Measurements from ENCODE around the gene SCML2. TPM values are rescaled to one million over a fixed set of nuclear protein-coding genes. Genes with fewer than 3 reads are reported as not detected.

SCML2 gene
- total RNA-seq, 2 donors from 2014 or later: 3.0 TPM

DNA sequence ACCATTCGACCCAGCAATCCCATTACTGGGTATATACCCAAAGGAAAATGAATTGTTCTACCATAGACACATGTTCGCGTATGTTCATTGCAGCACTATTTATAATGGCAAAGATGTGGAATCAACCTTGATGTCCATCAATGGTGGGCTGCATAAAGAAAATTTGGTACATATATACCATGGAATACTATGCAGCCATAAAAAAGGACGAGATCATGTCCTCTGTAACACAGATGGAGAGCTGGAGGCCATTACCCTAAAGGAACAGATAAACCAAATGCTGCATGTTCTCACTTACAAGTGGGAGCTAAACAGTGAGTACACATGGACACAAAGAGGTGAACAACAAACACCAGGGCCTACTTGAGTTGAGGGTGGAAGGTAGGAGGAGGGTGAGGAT lies 45.1 kb downstream of the SCML2 start:
- no peaks in the 10 kb centered on the region for H3K27me3 Mint-ChIP-seq (ENCODE audit: low read depth)
- peaks cover 0 to 4% of the 10 kb centered on the region in 2 donors for H3K9me3 Mint-ChIP-seq
- no peak overlapping the region for H3K27ac Mint-ChIP-seq
- no peak overlapping the region for H3K4me3 Mint-ChIP-seq
- ATAC-seq (replicated peaks in 1 of 2): no peak
- peaks cover 0 to 5% of the 10 kb centered on the region in 2 donors for H3K36me3 Mint-ChIP-seq (ENCODE audit: insufficient read depth in 2 of 2)
- H3K4me1 Mint-ChIP-seq (ENCODE audit: low read depth): no peaks in the 10 kb centered on the region
- DNase-seq: no peak

GRCh38 chrX:18297251-18297650 lies 57.2 kb downstream of the SCML2 start:
- Mint-ChIP-seq H3K4me1 (ENCODE audit: low read depth) (no peaks in the 10 kb centered on the region), H3K4me3 (no peak overlapping the region), H3K9me3 (peaks cover 2 to 3% of the 10 kb centered on the region in 2 donors), H3K27me3 (ENCODE audit: low read depth) (no peaks in the 10 kb centered on the region), H3K27ac (no peak overlapping the region), H3K36me3 (ENCODE audit: insufficient read depth in 2 of 2) (peaks cover 3% of the 10 kb centered on the region in 2 donors)
- ATAC-seq (replicated peaks in 1 of 2): no peak
- DNase-seq: no peak

- H3K27me3 Mint-ChIP-seq (ENCODE audit: low read depth): no peaks in the 10 kb centered on the region
- ATAC-seq (replicated peaks in 1 of 2): no peak
Measured at GRCh38 chrX:18294893-18295292, 59.6 kb downstream of the SCML2 start.

DNA sequence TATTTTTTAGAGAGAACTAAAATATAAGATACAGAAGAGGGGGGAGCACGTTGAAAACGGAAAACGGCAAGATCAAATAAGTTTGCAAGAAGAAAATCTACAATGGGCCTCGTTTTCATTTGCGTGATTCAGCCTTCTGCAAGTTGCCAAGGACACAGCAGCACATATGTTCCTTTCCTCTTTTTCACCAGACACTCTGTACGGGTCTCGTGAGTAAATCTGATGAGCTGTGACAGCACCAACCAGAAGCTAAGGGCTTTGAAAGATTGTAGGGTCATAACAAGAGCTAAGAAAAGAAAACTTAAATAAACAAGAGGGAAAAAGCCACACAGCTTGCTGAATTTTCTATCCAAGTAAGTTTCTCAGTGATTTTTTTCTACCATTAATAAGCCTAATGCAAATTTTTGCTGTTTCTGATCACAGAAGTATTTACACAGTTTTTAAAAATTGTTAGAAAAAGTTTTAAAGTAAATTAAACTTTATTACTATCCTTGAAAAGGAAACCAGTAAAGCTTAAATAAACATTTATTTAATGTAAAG lies 63.4 kb downstream of the SCML2 start:
- no peak for ATAC-seq (replicated peaks in 1 of 2)
- H3K27me3 Mint-ChIP-seq (ENCODE audit: low read depth): peaks cover 7% of the 10 kb centered on the region
- no peaks in the 10 kb centered on the region for H3K36me3 Mint-ChIP-seq (ENCODE audit: insufficient read depth in 2 of 2)

More at GRCh38 chrX:18294893-18295292, 59.6 kb downstream of the SCML2 start:
- DNase-seq: no peak
- Mint-ChIP-seq H3K27ac (no peak overlapping the region), H3K36me3 (ENCODE audit: insufficient read depth in 2 of 2) (peaks cover 3% of the 10 kb centered on the region in 2 donors), H3K9me3 (peaks cover 2 to 3% of the 10 kb centered on the region in 2 donors), H3K4me1 (ENCODE audit: low read depth) (no peaks in the 10 kb centered on the region), H3K4me3 (no peak overlapping the region)

GRCh38 chrX:18290200-18290599 lies 64.3 kb downstream of the SCML2 start:
- Mint-ChIP-seq H3K36me3 (ENCODE audit: insufficient read depth in 2 of 2) (no peaks in the 10 kb centered on the region), H3K4me3 (no peak overlapping the region), H3K4me1 (ENCODE audit: low read depth) (no peaks in the 10 kb centered on the region), H3K9me3 (no peaks in the 10 kb centered on the region), H3K27ac (no peak overlapping the region), H3K27me3 (ENCODE audit: low read depth) (peaks cover 7% of the 10 kb centered on the region)
- ATAC-seq (replicated peaks in 1 of 2): no peak
- DNase-seq: no peak

More for the DNA sequence above, 63.4 kb downstream of the SCML2 start:
- Mint-ChIP-seq H3K27ac (no peak overlapping the region), H3K9me3 (peaks cover 0 to 3% of the 10 kb centered on the region in 2 donors), H3K4me3 (no peak overlapping the region), H3K4me1 (ENCODE audit: low read depth) (no peaks in the 10 kb centered on the region)
- DNase-seq: no peak

DNA sequence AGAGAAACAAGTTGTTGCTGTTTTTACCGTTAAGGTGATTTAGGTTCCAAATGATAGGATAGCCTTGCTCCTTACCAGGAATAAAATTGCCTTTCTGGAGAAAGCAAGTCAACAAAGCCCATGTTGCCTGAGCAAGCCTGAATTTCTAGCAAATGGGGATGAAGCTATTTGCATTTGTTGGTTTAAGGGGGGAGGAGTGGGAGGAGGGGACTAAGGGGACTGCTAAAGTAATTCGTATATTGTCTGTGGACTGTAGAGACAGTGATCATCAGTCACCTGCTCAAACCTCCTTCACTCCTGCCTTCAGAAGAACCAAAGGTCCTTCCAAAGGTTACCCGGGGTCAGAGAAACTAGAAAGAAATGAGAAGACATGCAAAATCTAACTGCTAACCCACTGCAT lies 65.8 kb downstream of the SCML2 start:
- Mint-ChIP-seq H3K9me3 (no peaks in the 10 kb centered on the region), H3K4me1 (ENCODE audit: low read depth) (no peaks in the 10 kb centered on the region), H3K36me3 (ENCODE audit: insufficient read depth in 2 of 2) (peaks cover 0 to 3% of the 10 kb centered on the region in 2 donors), H3K27ac (no peak overlapping the region), H3K27me3 (ENCODE audit: low read depth) (peaks cover 7% of the 10 kb centered on the region), H3K4me3 (no peak overlapping the region)
- DNase-seq (no peak), ATAC-seq (replicated peaks in 1 of 2) (no peak)

DNA sequence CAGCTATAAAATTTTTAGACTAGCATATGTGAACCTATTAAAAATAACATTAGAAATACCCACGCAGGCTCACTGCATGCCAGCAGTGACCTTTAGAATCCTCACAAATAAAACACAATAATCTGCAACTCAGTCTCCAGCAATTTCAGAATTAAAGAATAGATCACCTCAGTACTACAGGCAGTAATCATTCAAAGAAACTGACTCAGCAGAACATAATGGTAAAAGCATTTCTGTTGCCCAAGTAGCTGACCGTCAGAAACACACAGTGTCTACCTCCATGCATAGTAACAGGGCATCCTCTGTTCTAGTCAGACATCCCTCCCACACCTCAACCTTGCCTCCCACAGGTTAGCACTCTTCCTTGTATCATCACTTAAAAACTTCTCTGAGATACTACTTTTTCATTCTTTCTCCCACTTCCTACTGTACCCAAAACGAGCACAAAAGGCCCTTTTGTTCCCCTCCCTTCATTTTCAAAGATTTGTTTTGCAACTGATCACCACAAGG lies 68.1 kb downstream of the SCML2 start:
- Mint-ChIP-seq H3K36me3 (ENCODE audit: insufficient read depth in 2 of 2) (peaks cover 0 to 3% of the 10 kb centered on the region in 2 donors), H3K4me3 (no peak overlapping the region), H3K27me3 (ENCODE audit: low read depth) (peaks cover 7% of the 10 kb centered on the region), H3K9me3 (peaks cover 0 to 5% of the 10 kb centered on the region in 2 donors), H3K27ac (no peak overlapping the region), H3K4me1 (ENCODE audit: low read depth) (no peaks in the 10 kb centered on the region)
- ATAC-seq (replicated peaks in 1 of 2): no peak
- DNase-seq: no peak

GRCh38 chrX:18278449-18278848 lies 76.0 kb downstream of the SCML2 start:
- Mint-ChIP-seq H3K4me1 (ENCODE audit: low read depth) (no peaks in the 10 kb centered on the region), H3K27me3 (ENCODE audit: low read depth) (no peaks in the 10 kb centered on the region), H3K4me3 (no peak overlapping the region), H3K27ac (no peak overlapping the region), H3K36me3 (ENCODE audit: insufficient read depth in 2 of 2) (no peaks in the 10 kb centered on the region), H3K9me3 (peaks cover 0 to 5% of the 10 kb centered on the region in 2 donors)
- DNase-seq (no peak), ATAC-seq (replicated peaks in 1 of 2) (no peak)

DNA sequence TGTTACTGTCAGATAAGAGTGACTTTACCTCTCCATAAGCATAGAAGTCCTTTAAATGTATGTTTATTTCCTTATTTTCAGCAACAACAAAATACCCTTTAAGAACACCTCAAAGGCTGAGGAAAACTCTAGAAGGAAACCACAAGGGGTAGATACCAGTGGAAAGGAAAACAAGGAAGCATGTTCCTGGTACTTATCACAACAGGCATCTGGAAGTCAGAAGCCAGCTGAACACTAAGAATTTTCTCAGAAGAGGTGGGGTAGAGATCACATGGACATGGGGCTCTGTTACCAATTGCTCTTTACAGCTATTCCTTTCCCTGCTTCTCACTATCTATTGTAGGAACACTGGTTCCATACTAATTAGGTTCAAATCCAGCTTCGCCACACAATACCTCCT lies 82.3 kb downstream of the SCML2 start:
- Mint-ChIP-seq H3K27ac (no peak overlapping the region), H3K4me3 (no peak overlapping the region), H3K27me3 (ENCODE audit: low read depth) (no peaks in the 10 kb centered on the region), H3K9me3 (peaks cover 0 to 2% of the 10 kb centered on the region in 2 donors), H3K36me3 (ENCODE audit: insufficient read depth in 2 of 2) (no peaks in the 10 kb centered on the region), H3K4me1 (ENCODE audit: low read depth) (no peaks in the 10 kb centered on the region)
- ATAC-seq (replicated peaks in 1 of 2): no peak
- DNase-seq: no peak

DNA sequence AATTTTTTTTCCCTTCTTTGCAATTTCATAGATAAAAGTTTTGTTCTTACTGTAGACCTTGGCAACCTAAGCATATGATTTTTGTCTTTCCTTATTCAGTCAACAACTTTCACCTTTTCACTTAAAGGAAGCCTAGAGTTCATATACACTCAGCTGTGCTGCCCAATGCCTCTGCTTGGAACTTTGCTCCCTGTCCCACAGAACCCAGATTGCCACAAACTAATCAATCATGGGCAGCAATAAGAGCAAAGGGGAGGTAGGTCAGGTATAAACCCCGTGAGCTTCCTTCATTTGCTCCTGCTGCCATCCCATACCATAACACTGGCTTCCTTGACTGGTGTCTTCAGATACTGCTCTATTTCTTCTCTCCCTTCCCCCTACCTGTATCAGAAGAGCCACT lies 82.8 kb downstream of the SCML2 start:
- no peak for ATAC-seq (replicated peaks in 1 of 2)
- H3K4me1 Mint-ChIP-seq (ENCODE audit: low read depth): no peaks in the 10 kb centered on the region
- DNase-seq: no peak
- H3K27ac Mint-ChIP-seq: no peak overlapping the region
- peaks cover 0 to 2% of the 10 kb centered on the region in 2 donors for H3K9me3 Mint-ChIP-seq
- H3K4me3 Mint-ChIP-seq: no peak overlapping the region
- peaks cover 0 to 3% of the 10 kb centered on the region in 2 donors for H3K36me3 Mint-ChIP-seq (ENCODE audit: insufficient read depth in 2 of 2)
- H3K27me3 Mint-ChIP-seq (ENCODE audit: low read depth): no peaks in the 10 kb centered on the region

DNA sequence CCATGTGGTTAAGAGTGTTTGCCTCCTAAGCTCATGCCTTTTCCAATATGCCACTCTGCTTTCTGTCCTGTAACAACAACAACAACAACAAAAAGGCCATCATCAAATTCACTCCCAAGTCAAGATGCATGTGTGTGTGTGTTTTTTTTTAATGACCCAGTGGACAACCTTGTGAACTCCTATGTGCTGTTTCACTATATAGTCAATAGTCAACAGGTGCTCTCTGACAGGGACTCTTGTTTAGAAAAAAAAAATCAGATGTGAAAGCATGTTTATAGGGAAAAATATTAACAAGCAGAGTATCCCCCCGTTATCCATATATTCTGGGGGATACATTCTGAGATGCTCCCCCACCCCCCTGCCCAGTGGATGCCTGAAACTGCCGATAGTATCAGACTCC lies 83.2 kb downstream of the SCML2 start:
- H3K36me3 Mint-ChIP-seq (ENCODE audit: insufficient read depth in 2 of 2): peaks cover 0 to 3% of the 10 kb centered on the region in 2 donors
- ATAC-seq (replicated peaks in 1 of 2): no peak

GRCh38 chrX:18255059-18255458 lies 99.4 kb downstream of the SCML2 start:
- Mint-ChIP-seq H3K27me3 (ENCODE audit: low read depth) (no peaks in the 10 kb centered on the region), H3K9me3 (peaks cover 0 to 2% of the 10 kb centered on the region in 2 donors), H3K4me1 (ENCODE audit: low read depth) (no peaks in the 10 kb centered on the region), H3K4me3 (no peak overlapping the region), H3K27ac (no peak overlapping the region), H3K36me3 (ENCODE audit: insufficient read depth in 2 of 2) (peaks cover 0 to 2% of the 10 kb centered on the region in 2 donors)
- no peak for ATAC-seq (replicated peaks in 1 of 2)
- no peak for DNase-seq

More for the DNA sequence above, 83.2 kb downstream of the SCML2 start:
- no peak for DNase-seq
- Mint-ChIP-seq H3K4me3 (no peak overlapping the region), H3K27me3 (ENCODE audit: low read depth) (no peaks in the 10 kb centered on the region), H3K27ac (no peak overlapping the region), H3K4me1 (ENCODE audit: low read depth) (no peaks in the 10 kb centered on the region), H3K9me3 (peaks cover 0 to 2% of the 10 kb centered on the region in 2 donors)

GRCh38 chrX:18252644-18253359 lies 101.7 kb downstream of the SCML2 start:
- no peaks in the 10 kb centered on the region for H3K27me3 Mint-ChIP-seq (ENCODE audit: low read depth)
- H3K27ac Mint-ChIP-seq: no peak overlapping the region
- H3K4me1 Mint-ChIP-seq (ENCODE audit: low read depth): no peaks in the 10 kb centered on the region
- H3K4me3 Mint-ChIP-seq: no peak overlapping the region
- peaks cover 0 to 2% of the 10 kb centered on the region in 2 donors for H3K9me3 Mint-ChIP-seq
- DNase-seq (no peak), ATAC-seq (replicated peaks in 1 of 2) (no peak)
- peaks cover 0 to 2% of the 10 kb centered on the region in 2 donors for H3K36me3 Mint-ChIP-seq (ENCODE audit: insufficient read depth in 2 of 2)
